Keratinocyte (primary cell): ENCODE data around the gene PRKX. TPM values are rescaled to one million over a fixed set of nuclear protein-coding genes. Genes with fewer than 3 reads are reported as not detected.

Experiments used
- DNase-seq: peaks from one replicate; pipeline ENCODE4 v3.0.0-alpha.2; 2011; ENCODE audit warnings: low read depth, missing footprints, low spot score
- FAIRE-seq: peaks from 2 replicates; lab custom pipeline; 2011; peaks lifted over from hg19 to GRCh38; lab: Jason Lieb, UNC
- H2AFZ ChIP-seq: 2 replicates; pipeline ENCODE4 v1.6.0; 2012; ENCODE audit warnings: low read length, control low read depth, inconsistent platforms; ENCODE audit not compliant: control insufficient read depth
- H3K27ac ChIP-seq: 2 replicates; pipeline ENCODE4 v1.5.1; 2011; ENCODE audit warnings: low read length; ENCODE audit not compliant: control insufficient read depth, insufficient read depth
- H3K27me3 ChIP-seq: 3 replicates; pipeline ENCODE4 v1.6.0; 2011; ENCODE audit warnings: low read length; ENCODE audit not compliant: control insufficient read depth, insufficient read depth; ENCODE audit errors: extremely low read depth
- H3K36me3 ChIP-seq, 2 experiments: 2 replicates in 1 of 2; 3 replicates in 1 of 2; pipeline ENCODE4 v1.5.1; 2011; ENCODE audit warnings: low read length in 2 of 2, mild to moderate bottlenecking in 1 of 2; ENCODE audit not compliant: control insufficient read depth in 2 of 2, insufficient read depth in 2 of 2; ENCODE audit errors: extremely low read depth in 1 of 2
- H3K4me1 ChIP-seq: 3 replicates; pipeline ENCODE4 v1.5.1; 2011; ENCODE audit warnings: low read length; ENCODE audit not compliant: control insufficient read depth, insufficient read depth; ENCODE audit errors: extremely low read depth
- H3K4me2 ChIP-seq: 3 replicates; pipeline ENCODE4 v1.6.0; 2011; ENCODE audit warnings: low read depth, low read length; ENCODE audit not compliant: control insufficient read depth, insufficient read depth; ENCODE audit errors: extremely low read depth
- H3K4me3 ChIP-seq, 3 experiments: fragments of 200-600 bp in 1 of 3; sonication (generic) in 1 of 3; 2 replicates in 2 of 3; 3 replicates in 1 of 3; pipeline ENCODE4 v1.5.1; 2011 to 2016; ENCODE audit warnings: low read length in 3 of 3, mild to moderate bottlenecking in 3 of 3, control low read depth in 2 of 3, inconsistent platforms in 1 of 3, low read depth in 1 of 3, mixed read lengths in 1 of 3, mixed run types in 1 of 3, moderate library complexity in 1 of 3; ENCODE audit not compliant: control insufficient read depth in 2 of 3, insufficient read depth in 2 of 3; ENCODE audit errors: extremely low read depth in 1 of 3
- H3K79me2 ChIP-seq: 2 replicates; pipeline ENCODE4 v1.6.0; 2012; ENCODE audit warnings: low read length; ENCODE audit not compliant: control insufficient read depth, insufficient read depth
- H3K9ac ChIP-seq: 3 replicates; pipeline ENCODE4 v1.6.0; 2011; ENCODE audit warnings: low read length; ENCODE audit not compliant: control insufficient read depth, insufficient read depth; ENCODE audit errors: extremely low read depth
- H3K9me1 ChIP-seq: 3 replicates; pipeline ENCODE4 v1.6.0; 2011; ENCODE audit warnings: low read length; ENCODE audit not compliant: control insufficient read depth, insufficient read depth; ENCODE audit errors: extremely low read depth
- H3K9me3 ChIP-seq: 2 replicates; pipeline ENCODE4 v1.5.1; 2012; ENCODE audit warnings: low read depth, low read length; ENCODE audit not compliant: control insufficient read depth
- H4K20me1 ChIP-seq: 3 replicates; pipeline ENCODE4 v1.6.0; 2011; ENCODE audit warnings: low read length; ENCODE audit not compliant: control insufficient read depth, insufficient read depth; ENCODE audit errors: extremely low read depth
- CTCF ChIP-seq, 3 experiments: IDR thresholded peaks in 1 of 3; conservative IDR thresholded peaks in 1 of 3; optimal IDR thresholded peaks in 1 of 3; 2 replicates in 2 of 3; 3 replicates in 1 of 3; pipeline versions ENCODE3 to v1.5.1; 2011; ENCODE audit warnings: low read length in 3 of 3, mild to moderate bottlenecking in 3 of 3, moderate library complexity in 2 of 3, control low read depth in 1 of 3, inconsistent platforms in 1 of 3; ENCODE audit not compliant: insufficient read depth in 2 of 3; ENCODE audit errors: extremely low read depth in 1 of 3
- EZH2 ChIP-seq: IDR thresholded peaks from one replicate; pipeline ENCODE4 v1.6.1; 2012; ENCODE audit warnings: inconsistent platforms, mild to moderate bottlenecking, low read length, moderate library complexity
- dilution Hi-C: fragments of 300-500 bp; cut with MboI; formaldehyde crosslinking; loops from one replicate; pipeline ENCODE4 v1.7.0; 2020; ENCODE audit warnings: low sequenced_read_pairs; ENCODE audit not compliant: extremely low pct_ligation_motif_present
- polyA plus RNA-seq, 5 experiments: library from polyadenylated mRNA; depleted of rRNA in 3 of 5; stranded (reverse) in 3 of 5; stranded (forward) in 1 of 5; unstranded in 1 of 5; fragments of >200 nt; gene quantifications; 1 replicate in 1 of 5; 2 replicates in 3 of 5; 3 replicates in 1 of 5; pipeline versions ENCODE4 v1.2.1 to v1.2.3, GENCODE V29; 2011 to 2012; ENCODE audit warnings: missing spikeins in 2 of 5, low read depth in 1 of 5, low replicate concordance in 1 of 5

PRKX gene
- polyA plus RNA-seq, 1 donor (not counting 4 experiments of a cell fraction or from before 2014, with no cell fraction given), result 39.9 TPM

GRCh38 chrX:3699821-3700381, 13.5 kb downstream of the PRKX start:
- Histone ChIP-seq H3K27me3 (no peaks in the 10 kb centered on the region), H4K20me1 (no peaks in the 10 kb centered on the region), H3K9me3 (no peaks in the 10 kb centered on the region), H3K4me2 (no peak overlapping the region), H3K4me3 (no peak overlapping the region), H3K9me1 (no peaks in the 10 kb centered on the region), H3K4me1 (peaks cover 6% of the 10 kb centered on the region), H3K9ac (no peak overlapping the region), H3K27ac (no peak overlapping the region), H3K36me3 (peaks cover 3 to 5% of the 10 kb centered on the region in 2 experiments), H2AFZ (no peak overlapping the region), H3K79me2 (peaks cover 61% of the 10 kb centered on the region)
- TF ChIP-seq CTCF (optimal IDR thresholded peaks at IDR 0.05 in 1 of 3, IDR thresholded peaks at IDR 0.05 in 1 of 3, conservative IDR thresholded peaks at IDR 0.05 in 1 of 3; ENCODE audit: extremely low read depth in 1 of 3, insufficient read depth in 2 of 3, low read length in 3 of 3) (no peak), EZH2 (no peak)
- FAIRE-seq (no peak), DNase-seq (no peak)
- dilution Hi-C loops, result no loop called here

- H3K79me2 ChIP-seq, result peaks cover 58% of the 10 kb centered on the region
- no peaks in the 10 kb centered on the region for H3K36me3 ChIP-seq
- no peaks in the 10 kb centered on the region for H3K9me1 ChIP-seq
- H2AFZ ChIP-seq, result no peak overlapping the region
- H3K9ac ChIP-seq, result no peak overlapping the region
- no peaks in the 10 kb centered on the region for H3K9me3 ChIP-seq
- no peak for FAIRE-seq
- no peak overlapping the region for H3K27ac ChIP-seq
- dilution Hi-C loops, result no loop called here
- peaks cover 6% of the 10 kb centered on the region for H3K4me1 ChIP-seq
- no peaks in the 10 kb centered on the region for H3K27me3 ChIP-seq
- H3K4me2 ChIP-seq, result no peak overlapping the region
- TF ChIP-seq EZH2, result no peak
- TF ChIP-seq CTCF (optimal IDR thresholded peaks at IDR 0.05 in 1 of 3, IDR thresholded peaks at IDR 0.05 in 1 of 3, conservative IDR thresholded peaks at IDR 0.05 in 1 of 3; ENCODE audit: extremely low read depth in 1 of 3, insufficient read depth in 2 of 3, low read length in 3 of 3), result no peak
- no peak for DNase-seq
- no peak overlapping the region for H3K4me3 ChIP-seq
- no peaks in the 10 kb centered on the region for H4K20me1 ChIP-seq
Measured at GRCh38 chrX:3697701-3698279, 15.7 kb downstream of the PRKX start.
